DOHH2 (cell line): ENCODE results near the gene MYO1F.

ENCODE experiments used
- H3F3A ChIP-seq: fragments of 200-600 bp; sonication (generic), shearing (Covaris generic); 2 replicates; pipeline ENCODE4 v1.6.0; 2016; ENCODE audit warnings: antibody characterized with exemption, mild to moderate bottlenecking; ENCODE audit not compliant: control insufficient read depth, insufficient read depth
- H3K27ac ChIP-seq: fragments of 200-600 bp; sonication (generic); 2 replicates; pipeline ENCODE4 v1.5.1; 2014; ENCODE audit warnings: low read depth, mild to moderate bottlenecking, low read length, moderate library complexity
- H3K27me3 ChIP-seq: fragments of 200-600 bp; sonication (generic); 2 replicates; pipeline ENCODE4 v1.6.1; 2014; ENCODE audit warnings: mild to moderate bottlenecking, low read length, mixed read lengths; ENCODE audit not compliant: control insufficient read depth
- H3K36me3 ChIP-seq: fragments of 200-600 bp; sonication (generic); 2 replicates; pipeline ENCODE4 v1.6.1; 2014; ENCODE audit warnings: mild to moderate bottlenecking, low read length, moderate library complexity, mixed read lengths; ENCODE audit not compliant: control insufficient read depth
- H3K4me1 ChIP-seq: fragments of 200-600 bp; sonication (generic); 2 replicates; pipeline ENCODE4 v1.6.1; 2014; ENCODE audit warnings: mild to moderate bottlenecking, low read length, mixed read lengths; ENCODE audit not compliant: control insufficient read depth
- H3K4me2 ChIP-seq: fragments of 200-600 bp; sonication (generic); 2 replicates; pipeline ENCODE4 v1.6.0; 2014; ENCODE audit warnings: mild to moderate bottlenecking, low read length, moderate library complexity
- H3K4me3 ChIP-seq: fragments of 200-600 bp; sonication (generic); 2 replicates; pipeline ENCODE4 v1.5.1; 2014; ENCODE audit warnings: mild to moderate bottlenecking, low read length, mixed read lengths
- H3K79me2 ChIP-seq: fragments of 200-600 bp; sonication (generic); 2 replicates; pipeline ENCODE4 v1.6.1; 2014; ENCODE audit warnings: mild to moderate bottlenecking, low read length, mixed read lengths; ENCODE audit not compliant: control insufficient read depth
- H3K9me2 ChIP-seq: fragments of 200-600 bp; sonication (generic); replicated peaks from 2 replicates; pipeline ENCODE4 v1.6.1; 2014; ENCODE audit warnings: mild to moderate bottlenecking, low read length, mixed read lengths; ENCODE audit not compliant: control insufficient read depth
- H3K9me3 ChIP-seq: fragments of 200-600 bp; sonication (generic); 2 replicates; pipeline ENCODE4 v1.6.1; 2014; ENCODE audit warnings: antibody characterized with exemption, low read length, mixed read lengths; ENCODE audit not compliant: control insufficient read depth, insufficient read depth
- H4K20me1 ChIP-seq: fragments of 200-600 bp; sonication (generic); 2 replicates; pipeline ENCODE4 v1.6.0; 2014; ENCODE audit warnings: low read depth, mild to moderate bottlenecking, antibody characterized with exemption, low read length, moderate library complexity; ENCODE audit not compliant: control insufficient read depth, insufficient read depth
- EZH2phosphoT487 ChIP-seq: fragments of 200-600 bp; sonication (generic); IDR thresholded peaks from 2 replicates; pipeline ENCODE4 v1.6.1; 2017; ENCODE audit warnings: borderline replicate concordance, mild to moderate bottlenecking, antibody characterized with exemption, low read length, moderate library complexity, mixed read lengths
- TF ChIP-seq, protein P1 (sequence below): fragments of 200-600 bp; sonication (generic); IDR thresholded peaks from one replicate; pipeline ENCODE4 v1.5.1; 2014; ENCODE audit warnings: antibody characterized with exemption, mild to moderate bottlenecking, low read depth, low read length; ENCODE audit not compliant: poor library complexity, severe bottlenecking

MYO1F gene

DNA sequence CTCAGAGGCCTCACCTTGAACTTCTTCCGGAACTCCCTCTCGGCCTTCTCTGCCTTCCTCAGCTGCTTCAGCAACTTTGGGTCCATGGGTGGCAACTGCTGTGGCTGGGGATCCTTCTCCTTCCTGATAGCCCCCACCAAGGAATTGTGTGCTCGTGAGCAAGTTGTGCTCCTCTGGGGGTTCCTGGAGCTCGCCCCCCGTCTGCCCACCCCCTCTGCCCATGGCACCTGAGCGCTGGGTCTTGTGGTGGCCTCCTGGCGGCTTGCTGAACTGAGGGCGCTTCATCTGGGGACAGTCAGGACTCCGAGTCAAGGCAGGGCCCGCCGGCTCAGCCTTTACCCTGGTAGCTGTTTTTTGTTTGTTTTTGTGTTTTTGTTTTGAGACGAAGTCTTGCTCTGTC lies 86.4 kb downstream of the MYO1F start:
- Histone ChIP-seq H3K27ac (no peak overlapping the region), H3K4me3 (no peak overlapping the region), H3K4me1 (peaks cover 8% of the 10 kb centered on the region), H3K79me2 (no peaks in the 10 kb centered on the region), H3K9me3 (no peaks in the 10 kb centered on the region), H3K9me2 (no peaks in the 10 kb centered on the region), H3F3A (peaks cover 4% of the 10 kb centered on the region; the same call in 1 of the 2 replicates), H3K36me3 (peaks cover 35% of the 10 kb centered on the region), H4K20me1 (peaks cover 5% of the 10 kb centered on the region; the same call in 1 of the 2 replicates), H3K4me2 (no peak overlapping the region), H3K27me3 (no peaks in the 10 kb centered on the region)
- TF ChIP-seq, protein P1, sequence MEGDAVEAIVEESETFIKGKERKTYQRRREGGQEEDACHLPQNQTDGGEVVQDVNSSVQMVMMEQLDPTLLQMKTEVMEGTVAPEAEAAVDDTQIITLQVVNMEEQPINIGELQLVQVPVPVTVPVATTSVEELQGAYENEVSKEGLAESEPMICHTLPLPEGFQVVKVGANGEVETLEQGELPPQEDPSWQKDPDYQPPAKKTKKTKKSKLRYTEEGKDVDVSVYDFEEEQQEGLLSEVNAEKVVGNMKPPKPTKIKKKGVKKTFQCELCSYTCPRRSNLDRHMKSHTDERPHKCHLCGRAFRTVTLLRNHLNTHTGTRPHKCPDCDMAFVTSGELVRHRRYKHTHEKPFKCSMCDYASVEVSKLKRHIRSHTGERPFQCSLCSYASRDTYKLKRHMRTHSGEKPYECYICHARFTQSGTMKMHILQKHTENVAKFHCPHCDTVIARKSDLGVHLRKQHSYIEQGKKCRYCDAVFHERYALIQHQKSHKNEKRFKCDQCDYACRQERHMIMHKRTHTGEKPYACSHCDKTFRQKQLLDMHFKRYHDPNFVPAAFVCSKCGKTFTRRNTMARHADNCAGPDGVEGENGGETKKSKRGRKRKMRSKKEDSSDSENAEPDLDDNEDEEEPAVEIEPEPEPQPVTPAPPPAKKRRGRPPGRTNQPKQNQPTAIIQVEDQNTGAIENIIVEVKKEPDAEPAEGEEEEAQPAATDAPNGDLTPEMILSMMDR: no peak
- no peak for TF ChIP-seq EZH2phosphoT487

DNA sequence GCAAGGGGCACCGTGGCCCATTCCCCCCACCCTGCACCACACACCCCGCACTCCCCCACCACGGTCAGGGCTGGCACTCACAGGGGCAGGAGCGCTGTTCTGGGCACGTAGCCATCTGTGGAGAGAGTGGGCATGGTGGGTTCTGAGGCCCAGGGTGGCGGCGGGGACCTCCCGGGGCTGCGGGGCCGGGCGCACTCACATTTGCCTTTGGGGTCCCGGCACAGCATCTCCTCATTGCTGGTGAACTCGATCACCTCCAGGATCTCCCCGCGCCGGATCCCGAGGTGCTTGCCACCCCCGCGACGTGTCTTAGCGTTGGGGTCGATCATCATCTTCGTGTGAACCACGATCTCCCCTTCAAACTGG lies 86.9 kb downstream of the MYO1F start:
- peaks cover 40% of the 10 kb centered on the region for H3K36me3 ChIP-seq
- no peak overlapping the region for H3K4me2 ChIP-seq
- H3K4me3 ChIP-seq: no peak overlapping the region
- H3K27me3 ChIP-seq: no peaks in the 10 kb centered on the region
- peaks cover 5% of the 10 kb centered on the region; the same call in 1 of the 2 replicates for H4K20me1 ChIP-seq
- H3K27ac ChIP-seq: no peak overlapping the region
- no peaks in the 10 kb centered on the region for H3K79me2 ChIP-seq
- no peaks in the 10 kb centered on the region for H3K9me3 ChIP-seq
- no peaks in the 10 kb centered on the region for H3K9me2 ChIP-seq
- TF ChIP-seq, protein P1: no peak
- no peak for TF ChIP-seq EZH2phosphoT487
- H3F3A ChIP-seq: peaks cover 4% of the 10 kb centered on the region; the same call in 1 of the 2 replicates
- peaks cover 8% of the 10 kb centered on the region for H3K4me1 ChIP-seq

GRCh38 chr19:8489561-8490394 lies 87.5 kb downstream of the MYO1F start:
- H3K27me3 ChIP-seq: no peaks in the 10 kb centered on the region
- no peak for TF ChIP-seq EZH2phosphoT487
- TF ChIP-seq, protein P1: no peak
- H3K36me3 ChIP-seq: peaks cover 46% of the 10 kb centered on the region
- peaks cover 5% of the 10 kb centered on the region; the same call in 1 of the 2 replicates for H4K20me1 ChIP-seq
- H3K4me2 ChIP-seq: no peak overlapping the region
- peaks cover 4% of the 10 kb centered on the region; the same call in 1 of the 2 replicates for H3F3A ChIP-seq
- no peaks in the 10 kb centered on the region for H3K9me2 ChIP-seq
- peaks cover 8% of the 10 kb centered on the region for H3K4me1 ChIP-seq
- no peak overlapping the region for H3K4me3 ChIP-seq
- no peaks in the 10 kb centered on the region for H3K79me2 ChIP-seq
- H3K27ac ChIP-seq: no peak overlapping the region
- H3K9me3 ChIP-seq: no peaks in the 10 kb centered on the region
